GM19351 (cell line): ENCODE data around the gene C17orf78.
"Not testable (repeated sequence)": the region's sequence is repeated elsewhere in the genome, so short reads cannot be mapped to it uniquely, and the experiment has no call there.

Experiments used
- ATAC-seq: cut with Tn5 transposase; IDR thresholded peaks from one replicate; pipeline ENCODE4 v1.9.1; 2021; ENCODE audit warnings: mild to moderate bottlenecking, moderate library complexity; ENCODE audit not compliant: unreplicated experiment

The C17orf78 gene

DNA sequence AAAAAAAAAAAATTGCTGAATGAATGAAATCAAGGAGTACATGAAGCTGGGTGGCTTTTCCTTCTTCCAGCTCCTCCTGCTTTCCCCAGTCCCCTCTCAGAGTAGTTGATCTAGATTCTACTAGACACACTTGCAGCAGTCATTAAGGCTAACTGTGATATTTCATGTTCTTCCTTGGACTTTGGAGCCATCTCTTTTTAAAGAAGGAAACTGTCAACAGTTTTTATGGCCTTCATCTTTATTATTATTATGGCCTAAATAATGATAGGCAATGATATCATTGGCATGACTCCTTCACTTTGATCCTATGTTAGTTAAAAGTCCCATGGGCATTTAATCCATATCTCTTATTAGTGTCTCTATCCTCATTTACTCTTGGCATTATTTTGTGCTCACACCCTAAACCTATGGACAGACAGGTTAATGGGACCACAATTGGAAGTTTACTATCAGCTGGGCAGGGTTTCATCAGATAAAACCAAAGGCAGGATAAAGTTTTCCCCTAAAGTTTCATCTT lies 9.7 kb downstream of the C17orf78 start:
- ATAC-seq, result no peak

- ATAC-seq, result no peak
Observed at GRCh38 chr17:37386462-37386861, 10.7 kb downstream of the C17orf78 start.

DNA sequence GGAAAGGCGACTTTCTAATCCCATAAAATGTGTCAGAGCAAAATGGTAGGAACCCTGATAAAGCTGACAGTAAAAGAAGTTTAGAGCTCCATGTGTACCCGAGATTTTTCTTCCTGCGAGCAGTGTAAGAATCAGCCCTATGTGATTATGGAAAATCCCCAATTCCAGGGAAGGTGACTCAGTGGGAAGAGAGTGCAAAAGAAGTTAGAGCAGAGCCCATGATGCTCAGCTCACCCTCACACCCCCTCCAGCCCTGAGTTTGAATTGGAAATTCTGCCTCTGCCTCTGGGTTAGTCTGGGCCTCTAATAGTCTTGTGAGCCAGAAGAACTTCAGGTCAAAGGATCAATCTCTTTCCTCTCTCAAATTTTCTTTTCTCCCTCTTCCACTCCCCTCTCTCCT lies 12.5 kb downstream of the C17orf78 start:
- ATAC-seq, result no peak

DNA sequence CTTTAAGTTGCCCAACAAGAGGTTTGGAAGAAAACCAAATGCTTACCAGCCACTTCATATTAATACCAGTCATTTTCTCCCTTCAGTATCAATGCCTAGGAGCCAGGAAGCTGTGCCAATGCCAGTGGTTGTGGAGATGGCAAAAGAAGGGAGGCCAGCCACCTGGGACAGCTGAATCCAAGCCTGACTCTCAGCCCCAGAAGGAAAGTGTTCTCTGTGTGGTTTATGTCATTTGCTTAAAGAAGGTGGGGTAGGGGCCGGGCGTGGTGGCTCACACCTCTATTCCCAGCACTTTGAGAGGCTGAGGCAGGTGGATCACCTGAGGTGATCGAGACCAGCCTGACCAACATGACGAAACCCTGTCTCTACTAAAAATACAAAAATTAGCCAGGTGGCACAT lies 13.4 kb downstream of the C17orf78 start:
- no peak for ATAC-seq

GRCh38 chr17:37391146-37391545 lies 15.4 kb downstream of the C17orf78 start:
- no peak for ATAC-seq

DNA sequence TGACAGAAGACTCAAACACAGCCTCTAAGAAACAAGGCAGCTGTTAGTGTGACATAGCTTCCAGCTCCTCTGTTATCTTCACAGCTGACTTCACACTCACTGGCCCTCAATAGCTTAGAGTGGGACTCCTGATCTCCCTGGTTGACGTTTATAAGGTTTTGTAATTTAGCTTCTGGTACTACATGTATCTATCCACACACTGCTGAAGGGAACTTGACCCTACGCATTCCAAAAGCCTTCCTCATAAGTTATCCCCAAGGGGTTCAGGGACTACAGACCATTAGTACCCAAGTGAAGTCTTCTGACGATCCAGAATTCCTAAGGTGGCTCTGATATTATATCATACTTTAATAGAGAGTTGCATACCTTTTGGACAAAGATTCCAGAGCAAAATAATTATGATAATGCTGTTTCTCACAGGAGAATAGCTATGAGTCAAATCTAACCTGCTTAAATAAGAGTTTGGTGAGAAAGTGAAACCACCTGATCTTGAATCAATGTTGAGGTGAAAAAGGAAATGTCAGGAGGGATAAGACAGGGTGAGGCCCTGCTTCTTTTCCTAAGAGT lies 16.3 kb downstream of the C17orf78 start:
- no peak for ATAC-seq

DNA sequence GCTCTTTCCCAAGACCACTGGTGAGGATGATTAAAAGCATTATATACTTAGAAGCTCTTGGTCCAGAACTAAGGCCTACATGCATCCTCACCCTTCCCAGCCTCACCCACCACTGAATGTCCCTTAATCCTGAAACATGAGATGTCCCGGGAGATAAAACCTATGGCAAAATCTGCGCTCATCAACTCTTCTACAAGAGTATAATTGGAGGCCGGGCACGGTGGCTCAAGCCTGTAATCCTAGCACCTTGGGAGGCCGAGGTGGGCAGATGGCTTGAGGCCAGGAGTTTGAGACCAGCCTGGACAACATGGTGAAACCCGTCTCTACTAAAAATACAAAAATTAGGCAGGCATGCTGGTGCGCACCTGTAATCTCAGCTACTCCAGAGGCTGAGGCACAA lies 17.6 kb downstream of the C17orf78 start:
- no peak for ATAC-seq

DNA sequence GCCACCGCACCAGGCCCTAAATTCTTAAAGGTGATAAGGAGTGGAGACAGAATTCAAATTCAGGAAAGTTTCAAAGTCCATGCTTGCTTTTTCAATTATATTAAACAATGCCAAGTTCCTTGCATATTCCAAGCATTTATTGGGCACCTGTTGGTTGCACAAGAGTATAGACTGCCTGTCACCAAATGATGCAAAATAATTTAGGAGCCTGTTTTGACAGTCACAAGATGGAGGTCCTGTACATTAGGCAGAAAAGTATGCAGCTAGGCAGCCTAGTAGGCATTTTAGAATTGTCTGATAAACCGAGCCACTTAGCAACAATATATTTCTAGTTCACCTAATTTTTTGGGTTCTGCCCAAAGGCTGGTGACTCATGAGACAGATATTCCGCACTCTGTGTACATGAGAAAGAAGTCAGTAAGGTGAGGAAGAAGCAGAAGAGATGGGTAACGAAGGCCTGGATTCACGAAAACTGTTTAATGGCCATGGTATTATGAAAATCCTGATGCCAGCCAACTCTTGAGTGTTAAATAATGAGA lies 23.5 kb downstream of the C17orf78 start:
- no peak for ATAC-seq

- ATAC-seq, result no peak
Observed at GRCh38 chr17:37400505-37400904, 24.7 kb downstream of the C17orf78 start.

- not testable (repeated sequence) for ATAC-seq
Observed at GRCh38 chr17:37405522-37405921, 29.7 kb downstream of the C17orf78 start.

GRCh38 chr17:37405955-37406634 lies 30.3 kb downstream of the C17orf78 start:
- ATAC-seq, result peak; percentile 18

DNA sequence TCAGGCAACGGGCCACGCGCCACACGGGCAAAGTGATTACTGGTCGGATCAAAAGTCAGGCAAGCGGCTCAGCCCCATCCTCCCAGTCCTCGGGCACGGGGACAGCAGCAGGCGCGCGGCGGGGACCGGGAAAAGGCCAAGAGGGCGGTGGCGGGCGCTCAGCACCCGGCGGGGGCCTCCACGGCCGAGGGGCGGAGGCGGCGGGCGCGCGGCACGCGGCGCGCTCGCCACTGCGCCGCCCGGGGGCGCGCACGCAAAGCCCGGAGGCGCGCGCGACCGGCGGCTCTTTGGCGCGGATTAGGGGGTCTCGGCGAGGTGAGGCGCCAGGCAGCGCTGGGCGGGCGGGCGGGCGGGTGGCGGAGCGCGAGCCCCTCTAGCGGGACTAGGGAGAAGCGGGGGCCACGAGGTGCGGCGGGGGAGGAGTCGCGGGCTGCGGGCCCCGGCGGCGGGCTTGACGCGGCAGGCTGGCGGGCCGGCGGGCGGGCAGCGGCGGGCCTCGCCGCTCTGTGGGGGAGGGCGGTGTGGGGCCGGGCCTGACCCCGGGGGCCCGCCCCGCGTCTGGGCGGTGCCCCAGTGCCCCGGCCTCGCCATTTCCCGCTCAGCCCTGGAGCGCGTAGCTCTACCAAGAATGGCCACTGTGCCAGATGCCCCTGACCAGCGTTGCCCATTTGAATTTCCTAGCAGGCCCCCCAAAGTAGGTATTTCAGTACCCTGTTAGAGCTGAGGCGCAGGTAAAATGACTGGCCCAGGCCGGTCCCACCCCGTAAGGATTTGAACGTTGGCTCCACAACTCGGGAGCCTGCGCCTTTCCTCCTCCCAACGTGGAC lies 31.1 kb downstream of the C17orf78 start, which contains the start of the genes ACACA and TADA2A:
Gene ACACA (minus strand): TSS at position 202 of the 827 bp plus-strand sequence. CDS start 537 bp downstream, outside the sequence.
Gene TADA2A (plus strand): TSS at position 252 of the 827 bp plus-strand sequence. CDS start 4,480 bp downstream, outside the sequence.
- ATAC-seq, result peak; percentile 73

GRCh38 chr17:37408145-37408479 lies 32.3 kb downstream of the C17orf78 start:
- ATAC-seq, result not testable (repeated sequence)

GRCh38 chr17:37410357-37410756 lies 34.6 kb downstream of the C17orf78 start:
- no peak for ATAC-seq

DNA sequence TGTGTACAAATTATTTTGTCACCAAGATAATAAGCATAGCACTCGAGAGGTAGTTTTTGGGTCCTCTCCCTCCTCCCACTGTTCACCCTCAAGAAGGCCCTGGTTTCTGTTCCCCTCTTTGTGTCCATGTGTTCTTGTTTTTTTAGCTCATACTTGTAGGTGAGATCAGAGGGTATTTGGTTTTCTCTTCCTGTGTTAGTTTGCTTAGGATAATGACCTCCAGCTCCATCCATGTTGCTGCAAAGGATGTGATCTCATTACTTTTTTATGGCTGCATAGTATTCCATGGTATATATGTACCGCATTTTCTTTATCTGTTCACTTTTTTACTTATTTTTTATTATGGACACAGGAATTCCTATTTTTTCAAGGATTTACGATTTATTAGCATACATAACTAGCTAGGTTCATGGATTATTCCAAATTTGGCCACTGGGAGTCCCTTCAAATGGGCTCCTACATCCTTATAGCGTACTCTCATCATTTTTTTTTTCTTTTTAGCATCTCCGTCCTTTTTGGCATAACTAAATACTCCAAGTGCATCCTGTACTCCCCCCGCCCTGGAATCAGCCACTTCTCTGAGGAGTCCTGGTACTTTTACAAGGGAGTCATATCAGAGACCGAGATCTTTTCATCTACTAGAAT lies 38.2 kb downstream of the C17orf78 start:
- ATAC-seq, result no peak

- ATAC-seq, result no peak
Observed at GRCh38 chr17:37417852-37418251, 42.1 kb downstream of the C17orf78 start.

DNA sequence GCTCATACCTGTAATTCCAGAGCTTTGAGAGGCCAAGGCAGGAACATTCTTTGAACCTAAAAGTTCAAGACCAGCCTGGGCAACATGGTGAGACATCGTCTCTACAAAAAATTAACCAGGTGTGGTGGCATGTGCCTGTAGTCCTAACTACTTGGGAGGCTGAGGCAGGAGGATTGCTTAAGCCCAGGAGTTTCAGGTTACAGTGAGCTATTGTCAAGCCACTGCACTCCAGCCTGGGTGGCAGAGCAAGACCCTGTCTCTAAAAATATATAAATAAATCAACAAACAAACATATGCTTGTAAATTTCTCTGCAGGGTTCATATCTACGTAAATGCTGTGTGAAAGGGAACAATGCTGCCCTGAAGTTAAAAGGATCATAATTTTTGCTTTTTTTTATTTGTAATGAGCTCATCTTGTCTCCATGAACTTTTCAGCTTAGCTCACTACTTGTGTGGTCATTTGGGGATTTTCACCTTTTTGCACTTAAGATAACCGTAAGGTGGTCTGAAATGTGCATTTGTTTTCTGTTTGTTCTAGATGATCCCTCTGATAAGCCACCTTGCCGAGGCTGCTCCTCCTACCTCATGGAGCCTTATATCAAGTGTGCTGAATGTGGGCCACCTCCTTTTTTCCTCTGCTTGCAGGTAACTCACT lies 47.3 kb downstream of the C17orf78 start:
- no peak for ATAC-seq

GRCh38 chr17:37425268-37425667 lies 49.5 kb downstream of the C17orf78 start:
- no peak for ATAC-seq

DNA sequence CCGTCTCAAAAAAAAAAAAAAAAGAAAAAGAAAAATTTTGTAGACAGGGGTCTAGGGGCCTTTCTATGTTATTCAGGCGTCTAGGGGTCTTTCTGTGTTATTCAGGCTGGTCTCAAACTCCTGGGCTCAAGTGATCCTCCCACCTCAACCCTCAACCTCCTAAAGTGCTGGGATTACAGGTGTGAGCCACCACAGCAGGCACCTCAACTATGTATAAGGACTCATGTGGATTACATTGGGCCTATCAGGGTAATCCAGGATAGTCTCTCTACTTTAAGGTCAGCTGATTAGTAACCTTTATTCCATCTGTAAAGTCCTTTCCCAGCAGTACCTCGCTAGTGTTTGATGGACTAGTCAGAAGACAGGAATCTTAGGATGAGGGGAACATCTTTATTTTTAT lies 53.3 kb downstream of the C17orf78 start:
- no peak for ATAC-seq

GRCh38 chr17:37429453-37429852 lies 53.7 kb downstream of the C17orf78 start:
- no peak for ATAC-seq
